Muscle layer of duodenum (tissue), 2 donors: ENCODE data around the gene ATF2.

Experiments used
- H3K27ac ChIP-seq: one replicate; pipeline ENCODE4 v1.7.0; 2013; ENCODE audit warnings: mild to moderate bottlenecking, low read length
- H3K27me3 ChIP-seq: one replicate; pipeline ENCODE4 v1.7.0; 2013; ENCODE audit warnings: low read depth, mild to moderate bottlenecking, control low read depth, low read length
- H3K36me3 ChIP-seq, 2 donors: one replicate each; pipeline ENCODE4 v1.7.0; 2013; ENCODE audit warnings: low read length in 2 of 2, control low read depth in 1 of 2, mild to moderate bottlenecking in 1 of 2; ENCODE audit not compliant: insufficient read depth in 2 of 2, control insufficient read depth in 1 of 2
- H3K4me1 ChIP-seq, 2 donors: one replicate each; pipeline ENCODE4 v1.7.0; 2013; ENCODE audit warnings: low read length in 2 of 2, mild to moderate bottlenecking in 2 of 2, control low read depth in 1 of 2, moderate library complexity in 1 of 2; ENCODE audit not compliant: insufficient read depth in 2 of 2, control insufficient read depth in 1 of 2
- H3K4me3 ChIP-seq, 2 donors: one replicate each; pipeline ENCODE4 v1.7.0; 2013; ENCODE audit warnings: low read length in 2 of 2, low read depth in 1 of 2, mild to moderate bottlenecking in 1 of 2
- H3K9me3 ChIP-seq, 2 donors: one replicate each; pipeline ENCODE4 v1.7.0; 2013; ENCODE audit warnings: low read length in 2 of 2, control low read depth in 1 of 2, mild to moderate bottlenecking in 1 of 2; ENCODE audit not compliant: control insufficient read depth in 1 of 2
- donor health status: healthy.

Gene ATF2

GRCh38 chr2:175181104-175181876 is 13.3 kb upstream of the ATF2 start, which contains the start of gene ATP5MC3:
Gene ATP5MC3, minus strand, starts transcription at chr2:175181710. Its CDS starts 317 bp downstream, at chr2:175181393.
- Histone ChIP-seq H3K27me3 (no peaks in the 10 kb centered on the region), H3K9me3 (no peaks in the 10 kb centered on the region), H3K36me3 (peaks cover 27 to 32% of the 10 kb centered on the region in 2 donors), H3K27ac (peak within 1 kb of the TSS; percentile 99), H3K4me3 (peak within 1 kb of the TSS; percentile 93 to 95), H3K4me1 (peaks cover 0 to 23% of the 10 kb centered on the region in 2 donors)

- no peaks in the 10 kb centered on the region for H3K27me3 ChIP-seq
- peaks cover 0 to 23% of the 10 kb centered on the region in 2 donors for H3K4me1 ChIP-seq
- H3K4me3 ChIP-seq: peak overlapping the region; percentile 93 to 95
- peaks cover 27 to 35% of the 10 kb centered on the region in 2 donors for H3K36me3 ChIP-seq
- peak overlapping the region; percentile 99 for H3K27ac ChIP-seq
- no peaks in the 10 kb centered on the region for H3K9me3 ChIP-seq
Measured at GRCh38 chr2:175180701-175181103, 12.7 kb upstream of the ATF2 start.

- H3K4me1 ChIP-seq: peaks cover 0 to 23% of the 10 kb centered on the region in 2 donors
- no peaks in the 10 kb centered on the region for H3K27me3 ChIP-seq
- H3K27ac ChIP-seq: no peak overlapping the region
- H3K4me3 ChIP-seq: no peak overlapping the region
- peaks cover 27 to 36% of the 10 kb centered on the region in 2 donors for H3K36me3 ChIP-seq
- H3K9me3 ChIP-seq: no peaks in the 10 kb centered on the region
Measured at GRCh38 chr2:175176624-175177023, 8.6 kb upstream of the ATF2 start.

GRCh38 chr2:175175896-175176295 is 7.9 kb upstream of the ATF2 start:
- Histone ChIP-seq H3K4me1 (peaks cover 0 to 23% of the 10 kb centered on the region in 2 donors), H3K4me3 (no peak overlapping the region), H3K36me3 (peaks cover 27 to 36% of the 10 kb centered on the region in 2 donors), H3K27ac (no peak overlapping the region), H3K9me3 (no peaks in the 10 kb centered on the region), H3K27me3 (no peaks in the 10 kb centered on the region)

- Histone ChIP-seq H3K27me3 (no peaks in the 10 kb centered on the region), H3K4me3 (no peak overlapping the region), H3K4me1 (peaks cover 0 to 18% of the 10 kb centered on the region in 2 donors), H3K36me3 (peaks cover 27 to 36% of the 10 kb centered on the region in 2 donors), H3K27ac (no peak overlapping the region), H3K9me3 (no peaks in the 10 kb centered on the region)
Measured at GRCh38 chr2:175175320-175175719, 7.3 kb upstream of the ATF2 start.

- no peak overlapping the region for H3K4me3 ChIP-seq
- H3K4me1 ChIP-seq: peaks cover 7 to 11% of the 10 kb centered on the region in 2 donors
- peaks cover 2 to 7% of the 10 kb centered on the region in 2 donors for H3K36me3 ChIP-seq
- H3K27me3 ChIP-seq: no peaks in the 10 kb centered on the region
- H3K9me3 ChIP-seq: no peaks in the 10 kb centered on the region
- H3K27ac ChIP-seq: no peak overlapping the region
Measured at GRCh38 chr2:175170659-175171304, 2.8 kb upstream of the ATF2 start.

- Histone ChIP-seq H3K4me1 (peaks cover 7 to 19% of the 10 kb centered on the region in 2 donors), H3K9me3 (no peaks in the 10 kb centered on the region), H3K4me3 (peak overlapping the region in 1 of 2 donors; percentile 98), H3K27me3 (no peaks in the 10 kb centered on the region), H3K27ac (peak overlapping the region; percentile 48), H3K36me3 (peaks cover 0 to 7% of the 10 kb centered on the region in 2 donors)
Measured at GRCh38 chr2:175169191-175169590, 1.2 kb upstream of the ATF2 start.

GRCh38 chr2:175168564-175168945 is 552 bp upstream of the ATF2 start:
- peak overlapping the region; percentile 48 for H3K27ac ChIP-seq
- no peaks in the 10 kb centered on the region for H3K27me3 ChIP-seq
- H3K4me1 ChIP-seq: peaks cover 7 to 19% of the 10 kb centered on the region in 2 donors
- H3K36me3 ChIP-seq: peaks cover 0 to 7% of the 10 kb centered on the region in 2 donors
- peak overlapping the region; percentile 91 to 98 for H3K4me3 ChIP-seq
- no peaks in the 10 kb centered on the region for H3K9me3 ChIP-seq

- Histone ChIP-seq H3K4me1 (peaks cover 7 to 19% of the 10 kb centered on the region in 2 donors), H3K9me3 (no peaks in the 10 kb centered on the region), H3K4me3 (peak overlapping the region; percentile 91 to 98), H3K27ac (peak overlapping the region; percentile 98), H3K27me3 (no peaks in the 10 kb centered on the region), H3K36me3 (peaks cover 0 to 7% of the 10 kb centered on the region in 2 donors)
Measured at GRCh38 chr2:175167076-175167791, 769 bp downstream of the ATF2 start.

- H3K27ac ChIP-seq: no peak overlapping the region
- H3K36me3 ChIP-seq: peaks cover 0 to 7% of the 10 kb centered on the region in 2 donors
- H3K4me1 ChIP-seq: peaks cover 7 to 19% of the 10 kb centered on the region in 2 donors
- H3K4me3 ChIP-seq: peak overlapping the region; percentile 11 to 98
- H3K9me3 ChIP-seq: no peaks in the 10 kb centered on the region
- H3K27me3 ChIP-seq: no peaks in the 10 kb centered on the region
Measured at GRCh38 chr2:175166216-175166824, 1.7 kb downstream of the ATF2 start.
